HG02938 (cell line): ENCODE results near the gene ABCG8.
"Not testable (repeated sequence)": the region's sequence is repeated elsewhere in the genome, so short reads cannot be mapped to it uniquely, and the experiment has no call there.

Experiments used
- ATAC-seq: cut with Tn5 transposase; IDR thresholded peaks from one replicate; pipeline ENCODE4 v1.9.1; 2021; ENCODE audit warnings: mild to moderate bottlenecking, moderate library complexity; ENCODE audit not compliant: unreplicated experiment

The ABCG8 gene

GRCh38 chr2:43906448-43907109 is 67.8 kb downstream of the ABCG8 start:
- no peak for ATAC-seq

- not testable (repeated sequence) for ATAC-seq
These were observed 72.5 kb downstream of the ABCG8 start for GRCh38 chr2:43911136-43911790.

DNA sequence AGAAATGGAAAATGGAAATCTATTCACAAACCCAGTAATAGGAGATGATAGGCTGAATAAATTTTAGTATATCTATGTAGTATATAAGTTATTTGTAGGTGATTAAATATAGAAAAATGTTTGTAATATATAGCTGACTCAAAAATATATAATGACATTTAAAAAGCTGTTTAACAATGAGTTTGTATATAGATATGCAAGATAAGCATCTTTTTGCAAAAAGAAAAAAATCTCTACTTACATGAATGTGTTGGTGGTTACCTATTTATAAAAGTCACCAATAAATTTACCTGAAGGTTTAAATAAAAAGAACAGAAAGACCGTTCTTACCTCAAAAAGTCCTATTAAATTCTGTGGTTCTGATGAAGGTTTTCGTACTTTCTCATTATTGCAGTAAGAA is 85.7 kb downstream of the ABCG8 start:
- ATAC-seq = no peak

DNA sequence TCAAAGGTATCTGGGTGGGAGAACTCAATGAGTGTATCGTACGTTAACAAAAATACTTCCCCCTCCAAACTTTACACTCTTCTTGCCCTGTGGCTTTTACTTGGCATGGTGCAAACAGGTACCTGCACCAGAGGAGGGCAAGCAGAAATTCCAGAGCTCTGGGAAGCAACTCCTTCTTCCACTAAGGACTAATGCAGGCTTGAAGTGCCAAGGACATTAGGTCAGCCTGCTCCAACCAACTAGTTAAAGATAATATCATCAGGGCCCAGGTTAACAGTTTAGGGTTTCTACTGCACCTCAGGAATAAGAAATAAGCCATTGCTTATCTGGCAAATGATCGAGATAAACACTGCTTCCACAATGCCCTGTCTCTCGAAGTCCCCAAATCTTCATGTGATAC is 86.7 kb downstream of the ABCG8 start:
- ATAC-seq = no peak

DNA sequence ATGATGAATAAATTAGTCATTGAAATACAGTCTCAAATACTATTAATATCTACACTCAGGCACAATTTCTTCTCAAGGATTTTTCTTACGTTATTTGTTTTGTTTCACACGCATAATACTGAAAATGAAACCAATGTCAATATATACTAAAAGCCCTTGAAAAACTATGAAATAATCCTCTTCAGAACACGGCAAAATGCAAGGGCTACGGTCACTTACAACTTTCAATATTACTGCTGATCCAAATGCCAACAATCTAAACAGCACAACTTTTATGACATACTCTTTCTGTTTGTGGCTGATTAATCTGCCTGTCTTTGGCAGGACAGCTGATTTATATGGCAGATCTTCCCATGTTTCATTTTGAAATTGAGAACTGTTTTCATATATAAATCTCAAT is 88.7 kb downstream of the ABCG8 start:
- no peak for ATAC-seq

DNA sequence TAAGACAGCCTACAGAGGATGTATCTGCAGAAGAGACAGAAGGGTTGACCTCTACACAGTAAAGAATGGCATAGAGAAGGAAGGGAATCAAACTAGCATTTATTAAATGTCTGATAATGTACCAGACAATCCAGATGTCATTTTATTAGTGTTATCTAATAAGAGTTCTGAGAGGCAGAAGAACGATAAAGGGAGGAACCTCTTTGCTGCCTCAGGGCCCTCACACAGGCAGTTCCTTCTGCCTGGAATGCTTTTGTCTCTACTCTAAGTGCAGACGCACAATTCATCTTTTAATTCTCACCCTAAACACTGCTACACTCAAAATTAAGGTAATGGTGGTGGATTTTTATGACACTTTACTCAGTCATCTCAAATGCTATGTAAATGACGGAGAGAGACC is 92.5 kb downstream of the ABCG8 start:
- ATAC-seq = no peak
